ENCODE results near the gene TMEM37.

TMEM37 gene

GRCh38 chr2:119461811-119462210 lies 30.2 kb downstream of the TMEM37 start:
- DNase-seq: no peak

- no peak for DNase-seq
These were observed 30.9 kb downstream of the TMEM37 start for GRCh38 chr2:119462574-119462973.

GRCh38 chr2:119463136-119463535 lies 31.5 kb downstream of the TMEM37 start:
- DNase-seq: no peak

GRCh38 chr2:119463990-119464389 lies 32.3 kb downstream of the TMEM37 start:
- no peak for DNase-seq

- no peak for DNase-seq
These were observed 33.3 kb downstream of the TMEM37 start for GRCh38 chr2:119464981-119465380.

GRCh38 chr2:119465687-119466086 lies 34.0 kb downstream of the TMEM37 start:
- DNase-seq: no peak

- no peak for DNase-seq
These were observed 34.7 kb downstream of the TMEM37 start for GRCh38 chr2:119466373-119466772.

GRCh38 chr2:119468154-119468955 lies 36.7 kb downstream of the TMEM37 start:
- DNase-seq: peak; percentile 9

GRCh38 chr2:119469131-119469530 lies 37.5 kb downstream of the TMEM37 start:
- no peak for DNase-seq

- DNase-seq: peak; percentile 87 to 91
These were observed 38.1 kb downstream of the TMEM37 start for GRCh38 chr2:119469661-119470297.

- DNase-seq: no peak
These were observed 41.1 kb downstream of the TMEM37 start for GRCh38 chr2:119472749-119473148.

- DNase-seq: no peak
These were observed 42.1 kb downstream of the TMEM37 start for GRCh38 chr2:119473621-119474370.

GRCh38 chr2:119474371-119475224 lies 42.9 kb downstream of the TMEM37 start:
- no peak for DNase-seq

GRCh38 chr2:119475225-119475856 lies 43.7 kb downstream of the TMEM37 start:
- DNase-seq: no peak

GRCh38 chr2:119475857-119476244 lies 44.2 kb downstream of the TMEM37 start:
- no peak for DNase-seq

- DNase-seq: peak; percentile 29 to 32
These were observed 44.9 kb downstream of the TMEM37 start for GRCh38 chr2:119476301-119477112.

- DNase-seq: no peak
These were observed 45.5 kb downstream of the TMEM37 start for GRCh38 chr2:119477113-119477505.

GRCh38 chr2:119478188-119478977 lies 46.7 kb downstream of the TMEM37 start:
- DNase-seq: no peak

- no peak for DNase-seq
These were observed 47.3 kb downstream of the TMEM37 start for GRCh38 chr2:119478978-119479295.

- DNase-seq: no peak
These were observed 48.5 kb downstream of the TMEM37 start for GRCh38 chr2:119480184-119480583.

GRCh38 chr2:119480718-119481142 lies 49.1 kb downstream of the TMEM37 start:
- DNase-seq: no peak
